NCI-H2171 treated with DMSO at 0.1 percent for 48 hours (cell line): Measurements from ENCODE around the gene GDF10.

Experiments
- DNase-seq: peaks from one replicate; lab custom pipeline; 2025; lab: John Stamatoyannopoulos, UW

The GDF10 gene

DNA sequence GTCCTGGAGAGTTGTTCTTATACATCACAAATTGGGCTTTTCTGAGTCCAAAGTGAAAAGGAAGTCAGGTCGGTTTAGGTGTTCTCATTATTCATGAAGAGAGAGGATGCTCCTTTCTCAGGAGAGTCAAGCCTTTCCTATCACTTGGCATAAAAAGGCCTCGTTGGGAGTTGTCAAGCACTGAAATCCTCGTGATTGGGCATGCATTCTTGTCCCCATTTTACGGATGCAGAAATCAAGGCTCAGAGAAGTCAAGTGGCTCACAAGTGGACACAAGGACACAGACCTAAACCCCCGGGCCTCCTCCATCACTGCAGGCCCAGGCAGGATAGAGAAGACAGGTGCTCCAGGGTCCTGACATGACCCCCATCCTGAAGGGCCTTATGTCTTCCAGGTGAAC lies 56.7 kb downstream of the GDF10 start:
- no peak for DNase-seq

DNA sequence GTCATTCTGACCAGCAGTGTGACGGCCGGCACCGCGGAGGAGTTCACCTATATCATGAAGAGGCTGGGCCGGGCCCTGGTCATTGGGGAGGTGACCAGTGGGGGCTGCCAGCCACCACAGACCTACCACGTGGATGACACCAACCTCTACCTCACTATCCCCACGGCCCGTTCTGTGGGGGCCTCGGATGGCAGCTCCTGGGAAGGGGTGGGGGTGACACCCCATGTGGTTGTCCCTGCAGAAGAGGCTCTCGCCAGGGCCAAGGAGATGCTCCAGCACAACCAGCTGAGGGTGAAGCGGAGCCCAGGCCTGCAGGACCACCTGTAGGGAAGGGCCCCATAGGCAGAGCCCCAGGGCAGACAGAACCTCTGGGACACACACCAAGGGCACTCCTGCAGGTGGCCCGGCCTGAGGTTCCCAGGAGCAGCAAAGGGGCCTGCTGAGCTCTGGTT lies 57.2 kb downstream of the GDF10 start:
- no peak for DNase-seq

DNA sequence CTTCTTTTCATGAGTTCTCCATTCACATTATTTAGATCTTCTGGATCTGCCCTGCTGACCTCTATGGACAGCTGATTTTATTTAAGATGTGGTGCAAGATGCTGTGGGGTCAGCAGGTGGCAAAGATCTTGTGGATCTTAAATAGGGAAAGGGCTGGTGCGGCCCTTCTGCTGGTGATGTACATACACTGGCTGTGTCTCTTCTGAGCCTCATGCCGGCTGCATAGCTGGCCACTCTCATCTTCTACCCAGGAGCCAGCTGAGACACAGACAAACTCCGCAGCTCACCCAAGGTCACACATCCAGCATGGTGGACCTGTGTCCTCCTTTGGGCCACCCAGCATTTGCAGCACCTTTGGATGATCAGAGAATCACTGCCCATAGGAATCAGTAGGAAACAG lies 57.9 kb downstream of the GDF10 start:
- no peak for DNase-seq

DNA sequence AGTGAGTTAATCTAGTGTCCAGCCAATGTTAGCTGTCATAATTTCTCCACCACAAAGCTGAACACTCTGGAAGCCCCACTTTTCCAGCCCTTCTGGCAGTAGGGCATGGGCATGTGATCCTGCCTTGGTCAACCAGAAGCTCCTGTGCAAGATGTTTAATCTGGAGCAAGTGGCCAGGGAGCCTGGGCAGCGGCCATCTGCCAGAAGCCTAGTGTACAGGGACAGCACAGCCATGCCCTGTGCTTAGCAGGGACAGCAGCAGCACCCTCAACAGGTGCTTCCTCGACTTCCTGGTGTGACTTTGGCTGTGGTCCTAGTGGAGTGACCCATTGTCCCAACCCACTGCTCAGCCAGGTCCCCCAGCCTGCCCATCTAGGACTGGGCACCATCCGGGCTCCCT lies 58.5 kb downstream of the GDF10 start:
- no peak for DNase-seq

DNA sequence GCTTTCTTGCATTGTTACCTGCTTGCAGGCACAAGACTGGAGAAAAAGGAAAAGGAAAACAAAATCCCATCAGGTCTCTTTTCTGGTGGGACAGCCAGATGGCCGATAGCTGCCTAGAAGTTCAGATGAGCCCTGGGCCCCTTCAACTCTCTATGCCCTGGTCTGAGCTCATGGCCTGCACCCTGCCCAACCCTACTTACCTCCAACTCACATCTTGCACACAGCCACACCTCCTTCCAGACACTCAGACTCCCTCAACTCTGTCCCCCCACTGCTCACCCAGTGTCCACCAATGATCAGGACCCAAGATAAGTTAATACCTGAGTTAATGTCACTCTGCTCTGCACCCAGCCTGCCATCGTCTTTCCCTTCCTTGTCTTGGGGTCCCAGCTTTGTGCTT lies 59.1 kb downstream of the GDF10 start:
- no peak for DNase-seq

DNA sequence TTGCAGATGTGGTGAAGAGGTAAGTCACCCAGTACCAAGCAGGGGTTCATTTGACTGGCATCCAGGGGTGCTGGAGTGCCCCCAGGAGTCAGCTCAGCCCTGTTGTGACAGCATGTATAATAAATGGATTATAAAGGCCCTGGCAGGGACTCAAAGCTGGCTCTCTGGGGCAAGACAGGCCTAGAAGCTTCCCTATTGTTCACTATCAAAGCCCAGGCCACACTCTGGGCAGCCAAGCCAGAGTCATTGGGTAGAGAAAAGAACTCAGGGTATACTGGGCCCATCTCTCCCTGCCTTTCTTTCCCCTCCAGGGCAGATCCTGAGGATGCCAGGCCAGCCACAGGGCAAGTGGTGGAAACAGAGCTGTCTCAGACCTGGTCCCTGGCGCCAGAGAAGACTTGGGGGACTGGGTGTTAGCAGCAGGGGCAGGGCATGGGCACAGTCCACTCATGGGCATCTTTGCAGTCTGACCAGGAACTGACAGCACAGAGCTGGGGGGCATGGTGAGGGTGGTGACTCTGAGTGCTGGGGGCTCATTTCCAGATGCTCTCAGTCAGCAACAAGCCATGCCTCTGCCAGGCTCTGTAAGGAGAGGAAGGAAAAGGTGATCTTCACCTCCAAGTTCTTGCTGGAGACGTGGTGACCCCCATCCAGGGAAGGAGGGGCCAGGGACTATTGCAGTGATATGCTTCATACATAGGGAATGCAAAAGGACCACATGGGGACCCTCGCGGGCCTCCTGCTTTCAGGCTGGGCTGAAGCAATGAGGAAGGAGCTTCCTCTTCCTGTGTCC lies 59.8 kb downstream of the GDF10 start:
- no peak for DNase-seq

DNA sequence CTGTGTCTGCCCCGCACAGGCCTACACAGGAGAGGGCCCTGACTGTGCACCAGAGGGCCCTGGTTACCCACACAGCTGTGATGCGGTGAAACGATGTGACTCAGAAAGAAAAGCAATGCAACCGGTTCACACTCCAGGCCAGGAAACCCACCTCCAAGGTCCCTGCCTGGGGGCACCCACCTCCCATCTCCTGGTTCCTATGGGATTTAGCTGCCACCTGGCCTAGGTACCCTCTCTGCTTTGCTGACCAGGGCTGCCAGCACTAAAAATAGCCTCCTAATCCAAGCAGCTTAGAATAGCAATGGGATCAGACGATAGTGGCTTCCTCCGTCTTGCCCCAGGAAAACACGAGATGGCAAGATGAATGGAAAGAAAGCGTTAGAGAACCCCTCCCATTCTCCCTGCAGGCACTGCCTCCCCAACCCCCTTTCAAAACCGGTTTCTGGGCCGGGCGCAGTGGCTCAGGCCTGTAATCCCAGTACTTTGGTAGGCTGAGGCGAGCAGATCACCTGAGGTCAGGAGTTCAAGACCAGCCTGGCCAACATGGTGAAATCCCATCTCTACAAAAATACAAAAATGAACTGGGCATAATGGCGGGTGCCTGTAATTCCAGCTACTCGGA lies 60.5 kb downstream of the GDF10 start:
- no peak for DNase-seq

DNA sequence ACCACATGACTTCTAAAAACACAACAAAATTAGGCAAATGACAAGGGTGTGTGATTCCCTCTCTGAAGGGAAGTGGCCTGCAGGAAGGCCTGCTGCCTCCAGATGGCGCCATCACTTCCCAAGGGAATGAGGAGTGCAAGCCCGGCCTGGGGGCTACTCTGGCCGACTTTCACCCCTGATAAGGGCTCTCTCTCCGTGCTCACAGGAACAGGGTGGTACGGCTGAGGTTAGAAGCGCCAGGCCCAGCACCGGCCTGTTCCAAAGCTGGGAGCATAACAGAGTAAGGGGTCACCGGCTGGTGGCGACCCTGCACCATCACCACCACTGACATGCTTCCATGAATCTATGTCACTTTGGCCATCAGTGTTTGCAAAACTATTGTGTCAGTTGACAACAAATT lies 61.3 kb downstream of the GDF10 start:
- DNase-seq: no peak

DNA sequence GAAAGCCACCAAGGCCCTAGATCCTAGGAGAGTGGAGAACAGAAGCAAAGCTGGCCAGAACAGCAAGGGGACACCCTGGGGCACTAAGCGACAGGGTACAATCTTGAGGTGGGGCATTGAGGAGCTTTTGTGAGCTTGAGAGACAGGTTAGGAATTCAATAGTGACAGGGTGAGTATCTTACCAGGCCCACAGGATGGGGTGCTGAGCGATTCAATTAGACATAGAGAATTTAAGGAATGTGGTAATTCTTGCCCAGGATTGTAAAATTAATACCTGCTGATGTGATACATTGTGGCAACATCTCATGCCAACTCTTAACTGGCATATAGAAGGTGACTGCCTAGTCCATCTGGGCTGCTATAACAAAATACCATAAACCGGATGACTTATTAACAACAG lies 62.2 kb downstream of the GDF10 start:
- no peak for DNase-seq
